ENCODE data around the gene SPANXD.

GRCh38 chrX:141742666-141743065, 44.1 kb upstream of the SPANXD start:
- TF ChIP-seq EZH2 (IDR thresholded peaks at IDR 0.05; ENCODE audit: low read depth) = no peak
- TF ChIP-seq CTCF (conservative IDR thresholded peaks at IDR 0.05) = no peak

All from PC-9 (cell line).